K562 (cell line): ENCODE measurements around the gene RNF207. TPM values are rescaled to one million over a fixed set of nuclear protein-coding genes. Genes with fewer than 3 reads are reported as not detected.

Experiments used
- ATAC-seq: fragments of 200-7000 bp; cut with Tn5 transposase; 3 replicates; pipeline ENCODE4 v1.9.1; 2020; ENCODE audit warnings: moderate library complexity
- BruUV-seq: library from RNA; stranded (reverse); fragments of 400-500 nt; replicated peaks from 2 replicates; lab custom pipeline; 2021; lab: Mats Ljungman, UMichigan
- CTCF ChIA-PET: fragments of 300-600 bp; formaldehyde crosslinking; extraction: SDS; loops from one replicate; lab custom pipeline; 2021; ENCODE audit warnings: low intra/inter-chr PET ratio; lab: Yijun Ruan, JAX
- POLR2A ChIA-PET: fragments of 300-600, 350-650 bp; sonication (Branson Sonifier 250); formaldehyde crosslinking; extraction: SDS; loops from one replicate; lab custom pipeline; 2021; ENCODE audit warnings: antibody characterized with exemption, inconsistent platforms; lab: Yijun Ruan, JAX
- DNase-seq, 4 experiments: peaks; one replicate each; pipeline versions ENCODE4 v3.0.0 to v3.0.0-alpha.2; 2011 to 2018; ENCODE audit warnings: low spot score in 3 of 4, mixed read lengths in 3 of 4; ENCODE audit errors: extremely low read depth in 1 of 4
- FAIRE-seq: peaks from 2 replicates; lab custom pipeline; 2011; peaks lifted over from hg19 to GRCh38; lab: Jason Lieb, UNC
- H2AFZ ChIP-seq: 2 replicates; pipeline ENCODE4 v1.6.0; 2011; ENCODE audit warnings: low read depth, low read length, control low read depth, inconsistent platforms
- H3K27ac ChIP-seq: fragments of 200-600 bp; 3 replicates; pipeline ENCODE4 v1.8.0; 2011; ENCODE audit warnings: low read depth, mild to moderate bottlenecking, control low read depth, inconsistent platforms, low read length, moderate library complexity, mixed read lengths; ENCODE audit errors: extremely low read depth
- H3K27me3 ChIP-seq, 2 experiments: fragments of 300-600 bp in 1 of 2; 2 replicates in 1 of 2; 3 replicates in 1 of 2; pipeline versions ENCODE4 v1.6.0 to v1.8.0; 2011; ENCODE audit warnings: inconsistent platforms in 2 of 2, low read length in 2 of 2, mild to moderate bottlenecking in 1 of 2, mixed read lengths in 1 of 2, moderate library complexity in 1 of 2; ENCODE audit not compliant: control insufficient read depth in 2 of 2, insufficient read depth in 2 of 2
- H3K36me3 ChIP-seq: fragments of 300-600 bp; 3 replicates; pipeline ENCODE4 v1.8.0; 2011; ENCODE audit warnings: mild to moderate bottlenecking, low read length, inconsistent platforms; ENCODE audit not compliant: control insufficient read depth, insufficient read depth
- H3K4me1 ChIP-seq, 2 experiments: fragments of 200-600 bp in 1 of 2; replicated peaks in 1 of 2; 2 replicates in 1 of 2; 3 replicates in 1 of 2; pipeline versions ENCODE4 v1.5.1 to v1.8.0; 2011; ENCODE audit warnings: inconsistent platforms in 2 of 2, low read length in 2 of 2, mild to moderate bottlenecking in 1 of 2, mixed read lengths in 1 of 2, moderate library complexity in 1 of 2; ENCODE audit not compliant: control insufficient read depth in 2 of 2, insufficient read depth in 2 of 2
- H3K4me2 ChIP-seq: 2 replicates; pipeline ENCODE4 v1.6.1; 2011; ENCODE audit warnings: low read length, control low read depth, inconsistent platforms, mixed read lengths; ENCODE audit not compliant: insufficient read depth
- H3K4me3 ChIP-seq: fragments of 200-600 bp; sonication (generic), shearing (Covaris generic); 2 replicates; pipeline ENCODE4 v1.5.1; 2016; ENCODE audit warnings: control low read depth, inconsistent platforms
- H3K79me2 ChIP-seq: fragments of 200-600 bp; 3 replicates; pipeline ENCODE4 v1.8.0; 2011; ENCODE audit warnings: low read length, inconsistent platforms; ENCODE audit not compliant: control insufficient read depth, insufficient read depth
- H3K9ac ChIP-seq, 2 experiments: 2 replicates each; pipeline versions ENCODE4 v1.6.0 to v1.6.1; 2011; ENCODE audit warnings: low read depth in 2 of 2, low read length in 2 of 2, control low read depth in 1 of 2, inconsistent platforms in 1 of 2, mild to moderate bottlenecking in 1 of 2, mixed read lengths in 1 of 2; ENCODE audit not compliant: insufficient read depth in 1 of 2
- H3K9me1 ChIP-seq: one replicate; pipeline ENCODE4 v1.6.0; 2011; ENCODE audit warnings: inconsistent platforms, mild to moderate bottlenecking, low read length, moderate library complexity; ENCODE audit not compliant: control insufficient read depth, insufficient read depth
- H3K9me3 ChIP-seq: replicated peaks from 2 replicates; pipeline ENCODE4 v1.5.1; 2011; ENCODE audit warnings: low read depth, low read length, inconsistent platforms; ENCODE audit not compliant: control insufficient read depth, insufficient read depth
- H4K20me1 ChIP-seq: replicated peaks from 2 replicates; pipeline ENCODE4 v1.6.1; 2011; ENCODE audit warnings: low read length, inconsistent platforms, mixed read lengths; ENCODE audit not compliant: control insufficient read depth, insufficient read depth
- CEBPG ChIP-seq, 3 experiments: fragments of 200-800 bp in 1 of 3; sonication (Bioruptor generic) in 1 of 3; sonication (generic) in 1 of 3; formaldehyde crosslinking in 1 of 3; IDR thresholded peaks in 2 of 3; conservative IDR thresholded peaks in 1 of 3; 2 replicates each; pipeline versions ENCODE4 v1.6.1 to v1.8.0; 2016 to 2022; ENCODE audit warnings: missing compliant biosample characterization in 2 of 3, missing genetic modification characterization in 2 of 3, mild to moderate bottlenecking in 1 of 3, missing genetic modification reagents in 1 of 3
- CHCHD3 ChIP-seq: fragments of 250-450 bp; sonication (Bioruptor Pico); IDR thresholded peaks from 2 replicates; pipeline ENCODE4 v2.1.2; 2022; ENCODE audit warnings: mild to moderate bottlenecking
- EWSR1 ChIP-seq: fragments of 450-650 bp; IDR thresholded peaks from 2 replicates; pipeline ENCODE4 v1.6.1; 2018; ENCODE audit warnings: borderline replicate concordance, mild to moderate bottlenecking, low read depth, moderate library complexity; ENCODE audit not compliant: partially characterized antibody
- GTF2B ChIP-seq: IDR thresholded peaks from 2 replicates; pipeline ENCODE4 v1.6.1; 2011; ENCODE audit not compliant: insufficient read length; ENCODE audit errors: extremely low read depth
- GTF2E2 ChIP-seq: fragments of 200-800 bp; sonication (Bioruptor generic); IDR thresholded peaks from 2 replicates; pipeline ENCODE4 v1.6.1; 2016; ENCODE audit warnings: missing genetic modification characterization, missing compliant biosample characterization
- HNRNPK ChIP-seq: fragments of 200-400 bp; formaldehyde crosslinking; IDR thresholded peaks from one replicate; pipeline ENCODE4 v1.6.1; 2018; ENCODE audit warnings: mild to moderate bottlenecking, low read depth, low read length; ENCODE audit not compliant: poor library complexity, severe bottlenecking
- KDM1A ChIP-seq, 2 experiments: fragments of 450-650 bp; IDR thresholded peaks; 2 replicates each; pipeline ENCODE4 v1.6.1; 2016; ENCODE audit warnings: mild to moderate bottlenecking in 2 of 2
- MAFF ChIP-seq: IDR thresholded peaks from 2 replicates; pipeline ENCODE4 v1.6.1; 2012; ENCODE audit warnings: low read length, improper control_type of control experiment
- MAFG ChIP-seq: fragments of 450-650 bp; conservative IDR thresholded peaks from 2 replicates; pipeline ENCODE4 v1.6.1; 2016; ENCODE audit warnings: missing genetic modification characterization, missing compliant biosample characterization
- MEF2D ChIP-seq: conservative IDR thresholded peaks from 2 replicates; pipeline ENCODE4 v1.6.1; 2016; ENCODE audit warnings: low read depth, missing genetic modification characterization, missing compliant biosample characterization
- MTF1 ChIP-seq: fragments of 250-450 bp; sonication (Bioruptor Pico); IDR thresholded peaks from 2 replicates; pipeline ENCODE4 v1.9.0; 2021; ENCODE audit warnings: moderate library complexity, mild to moderate bottlenecking, inconsistent platforms, borderline replicate concordance
- NFE2 ChIP-seq: IDR thresholded peaks from 2 replicates; pipeline ENCODE4 v1.6.1; 2014; ENCODE audit warnings: antibody characterized with exemption, low read depth
- PHF21A ChIP-seq: fragments of 450-650 bp; IDR thresholded peaks from 2 replicates; pipeline ENCODE4 v1.6.1; 2017; ENCODE audit warnings: low read depth, borderline replicate concordance
- RCOR1 ChIP-seq, 2 experiments: IDR thresholded peaks; 2 replicates each; pipeline ENCODE4 v1.6.1; 2012; ENCODE audit warnings: low read depth in 2 of 2, low read length in 2 of 2, borderline replicate concordance in 1 of 2, improper control_type of control experiment in 1 of 2
- SPI1 ChIP-seq: IDR thresholded peaks from 2 replicates; pipeline ENCODE4 v1.6.1; 2011; ENCODE audit warnings: low read depth, low read length, control low read depth, borderline replicate concordance
- SRSF9 ChIP-seq: fragments of 200-400 bp; formaldehyde crosslinking; IDR thresholded peaks from 2 replicates; pipeline ENCODE4 v1.6.1; 2017; ENCODE audit warnings: low read depth, low read length, borderline replicate concordance
- ZNF316 ChIP-seq: fragments of 450-650 bp; IDR thresholded peaks from 2 replicates; pipeline ENCODE4 v1.6.1; 2016
- ZNF57 ChIP-seq: fragments of 450-650 bp; formaldehyde crosslinking; IDR thresholded peaks from 2 replicates; pipeline ENCODE4 v1.4.0; 2020; ENCODE audit warnings: mild to moderate bottlenecking, moderate library complexity
- ZNF696 ChIP-seq: fragments of 250-450 bp; sonication (Bioruptor Pico); conservative IDR thresholded peaks from 2 replicates; pipeline ENCODE4 v1.4.0; 2020; ENCODE audit warnings: mild to moderate bottlenecking, moderate library complexity
- WGBS: fragments of 100-300 bp; shearing (Covaris generic); methylation state at CpG from one replicate; pipeline ENCODE4 v1.1.6; 2016; ENCODE audit warnings: low coverage, mixed read lengths; ENCODE audit not compliant: insufficient coverage; ENCODE audit errors: missing lambda C conversion rate; 5-methylcytosine and 5-hydroxymethylcytosine counted together
- in situ Hi-C: fragments of 300-500 bp; cut with MboI; formaldehyde crosslinking; loops from 4 replicates; pipeline ENCODE4 v1.15.0; 2018; ENCODE audit warnings: inconsistent platforms, mixed read lengths
- intact Hi-C: fragments of 100-400 bp; cut with micrococcal nuclease; formaldehyde crosslinking; loops from 2 replicates; pipeline ENCODE4 v1.14.2; 2022
- polyA plus RNA-seq, 8 experiments: library from polyadenylated mRNA; depleted of rRNA in 4 of 8; stranded (reverse) in 5 of 8; unstranded in 3 of 8; fragments of >200 nt; fragmentation: Nextera tagmentation in 2 of 8; fragmentation: Illumina TruSeq in 1 of 8; extraction: Ambion mirVana in 2 of 8; extraction: Trizol in 1 of 8; gene quantifications; 2 replicates each; pipeline versions ENCODE4 v1.2.1 to v1.2.3, GENCODE V29; 2011 to 2014; ENCODE audit warnings: inconsistent platforms in 1 of 8, missing spikeins in 1 of 8
- total RNA-seq, 7 experiments: library from RNA; depleted of rRNA in 6 of 7; stranded (reverse); fragments of >200 nt in 6 of 7; fragmentation: Illumina TruSeq in 2 of 7; extraction: Trizol in 2 of 7; gene quantifications; 2 replicates each; pipeline versions ENCODE4 v1.2.1 to v1.2.3, GENCODE V29; 2011 to 2021; ENCODE audit warnings: low replicate concordance in 1 of 7

RNF207 gene
- total and polyA plus RNA-seq, 9 of the 15 experiments (the other 6 are each of a cell fraction or from before 2014, with no cell fraction given), result 2.7 to 30.6 (median 12.9) TPM

DNA sequence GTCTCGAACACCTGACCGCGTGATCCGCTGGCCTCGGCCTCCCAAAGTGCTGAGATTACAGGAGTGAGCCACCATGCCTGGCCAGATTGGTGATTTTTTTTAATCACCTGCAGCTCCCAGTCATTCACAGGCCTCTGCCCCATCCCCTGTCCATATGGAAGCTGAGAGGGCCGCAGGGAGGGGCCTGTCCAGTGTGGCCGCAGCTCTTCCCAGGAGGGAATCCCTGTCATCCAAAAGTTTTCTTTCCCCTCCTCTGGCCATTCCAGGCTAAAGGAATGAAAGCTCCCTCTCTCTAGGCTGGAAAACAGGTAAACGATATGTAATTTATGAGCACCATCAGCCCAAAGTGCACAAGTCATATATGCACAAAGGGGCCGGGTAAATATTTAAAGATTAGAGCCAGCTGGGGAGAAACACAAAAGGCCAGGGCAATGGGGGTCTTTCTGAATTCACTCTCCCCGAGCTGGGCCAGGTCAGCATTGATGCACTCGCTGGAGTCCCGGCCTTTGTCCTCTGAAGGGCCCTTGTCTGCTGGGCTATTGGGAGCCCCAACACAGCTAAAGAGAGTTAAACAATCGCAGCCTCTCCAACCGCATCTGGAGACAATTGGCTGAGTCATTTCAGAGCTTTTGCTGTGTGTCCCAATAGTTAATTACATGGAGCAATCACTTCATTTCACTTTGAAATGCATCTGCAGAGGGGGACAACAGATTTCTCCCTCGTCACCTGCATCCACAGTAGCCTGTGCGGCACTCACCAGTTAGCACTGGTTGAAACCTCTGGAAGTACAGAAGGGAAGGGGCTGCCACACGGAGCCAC is 34.2 kb downstream of the RNF207 start:
- ATAC-seq (no peak), FAIRE-seq (peak; percentile 54), DNase-seq (no peak)
- Histone ChIP-seq H3K4me1 (peaks cover 0 to 41% of the 10 kb centered on the region in 2 experiments; a peak in 3 of 5 replicates), H3K27me3 (peaks cover 35 to 47% of the 10 kb centered on the region in 2 experiments), H2AFZ (no peak overlapping the region), H3K9ac (no peak overlapping the region), H3K79me2 (peaks cover 6% of the 10 kb centered on the region), H3K36me3 (no peaks in the 10 kb centered on the region), H4K20me1 (peaks cover 6% of the 10 kb centered on the region; the same call in 1 of the 2 replicates), H3K9me1 (no peaks in the 10 kb centered on the region), H3K27ac (no peak overlapping the region), H3K9me3 (no peaks in the 10 kb centered on the region), H3K4me2 (no peak overlapping the region), H3K4me3 (no peak overlapping the region)
- BruUV-seq, result no TSS peak
- in situ Hi-C loops, result no loop called here
- WGBS, result 30% methylated on average over 17 of the region's 17 CpGs
- CTCF ChIA-PET, result interaction anchor here (0.6 kb wide), 1 partner anchor 135 kb away, joined by 3 read pairs; no protein-coding TSS in a partner anchor
- POLR2A ChIA-PET, result interaction anchor here (0.5 to 1.2 kb wide), 6 partner anchors 10 to 92 kb away, joined by 3 to 5 read pairs (median 4); no protein-coding TSS in a partner anchor
- intact Hi-C loops, result no loop called here
- TF ChIP-seq EWSR1 (no peak), ZNF696 (no peak), ZNF316 (peak; percentile 54), MTF1 (CRISPR knock-in tag) (no peak), HNRNPK (no peak), MAFG (tag) (peak; percentile 49), MAFF (0 out of 2 replicates have a peak, but pooled peaks have one; percentile 26), GTF2B (no peak), MEF2D (tag) (no peak), SPI1 (no peak), GTF2E2 (tag) (no peak), KDM1A (IDR thresholded peaks at IDR 0.05) (peak; percentile 87), CHCHD3 (no peak), PHF21A (peak; percentile 97), NFE2 (peak; percentile 76), RCOR1 (IDR thresholded peaks at IDR 0.05; ENCODE audit: borderline replicate concordance in 1 of 2, low read depth in 2 of 2, low read length in 2 of 2) (peak in 1 of 2 experiments; percentile 80; a peak in 2 of 4 replicates), ZNF57 (CRISPR knock-in tag) (no peak), SRSF9 (no peak), CEBPG (CRISPR knock-in tag; IDR thresholded peaks at IDR 0.05) (peak; percentile 19; the same call in 1 of the 2 replicates), CEBPG (tag; conservative IDR thresholded peaks at IDR 0.05 in 1 of 2, IDR thresholded peaks at IDR 0.05 in 1 of 2) (peak in 1 of 2 experiments; percentile 66; a peak in 2 of 4 replicates)
